HG02798 (cell line): Measurements from ENCODE around the gene URI1.
"Not testable (repeated sequence)": the region's sequence is repeated elsewhere in the genome, so short reads cannot be mapped to it uniquely, and the experiment has no call there.

Experiments
- ATAC-seq: cut with Tn5 transposase; IDR thresholded peaks from one replicate; pipeline ENCODE4 v1.9.1; 2021; ENCODE audit warnings: mild to moderate bottlenecking; ENCODE audit not compliant: unreplicated experiment, poor library complexity

URI1 gene

DNA sequence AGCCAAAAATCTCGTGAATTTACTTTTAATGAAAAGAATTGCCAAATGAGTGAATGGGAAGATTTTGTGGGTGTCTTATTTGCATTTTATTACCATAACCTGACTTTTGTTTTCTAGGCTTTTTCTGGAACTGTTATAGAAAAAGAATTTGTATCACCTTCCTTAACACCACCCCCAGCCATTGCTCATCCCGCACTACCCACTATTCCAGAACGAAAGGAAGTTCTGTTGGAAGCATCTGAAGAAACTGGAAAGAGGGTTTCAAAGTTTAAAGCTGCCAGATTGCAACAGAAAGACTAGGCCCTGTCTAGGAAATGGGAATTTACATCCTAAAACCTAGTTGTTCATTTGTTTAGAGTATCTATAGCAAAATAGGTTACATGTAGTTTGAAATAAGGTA, 72.7 kb downstream of the URI1 start:
- ATAC-seq, result no peak

DNA sequence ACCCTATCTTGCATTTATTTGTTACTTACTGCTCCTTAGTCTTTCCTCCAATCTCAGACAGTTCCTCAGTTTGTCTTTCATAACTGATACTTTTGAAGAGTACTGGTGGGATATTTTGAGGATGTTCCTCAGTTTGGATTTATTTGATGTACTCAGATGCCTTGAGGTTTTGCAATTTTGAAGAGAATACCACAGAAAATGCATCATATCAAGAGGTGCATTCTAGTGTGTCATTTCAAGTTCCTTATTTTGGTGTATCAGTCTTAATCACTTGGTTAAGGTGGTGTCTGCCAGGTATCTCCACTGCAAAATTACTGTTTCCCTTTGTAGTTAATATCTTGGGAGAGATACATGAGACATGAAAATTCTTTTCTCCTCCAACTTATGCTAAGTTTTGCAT, 75.1 kb downstream of the URI1 start:
- no peak for ATAC-seq

DNA sequence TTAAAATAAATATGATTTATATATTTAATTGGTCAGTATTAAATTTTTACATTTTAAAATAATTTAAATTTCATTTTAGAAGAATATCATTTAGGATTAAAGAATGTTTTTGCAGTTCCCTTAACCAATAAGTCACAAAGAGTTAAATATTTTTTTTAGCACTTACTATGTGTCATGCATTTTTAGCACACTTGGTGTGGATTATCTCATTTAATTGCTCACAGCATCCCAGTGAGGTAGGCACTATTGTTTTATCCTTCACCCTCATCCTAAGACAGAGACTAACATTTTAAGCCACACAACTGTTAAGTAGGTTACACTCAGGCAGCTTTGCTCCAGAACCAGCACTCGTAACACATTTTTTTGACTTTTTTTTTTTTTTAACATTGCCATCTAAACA, 78.2 kb downstream of the URI1 start:
- ATAC-seq, result no peak

DNA sequence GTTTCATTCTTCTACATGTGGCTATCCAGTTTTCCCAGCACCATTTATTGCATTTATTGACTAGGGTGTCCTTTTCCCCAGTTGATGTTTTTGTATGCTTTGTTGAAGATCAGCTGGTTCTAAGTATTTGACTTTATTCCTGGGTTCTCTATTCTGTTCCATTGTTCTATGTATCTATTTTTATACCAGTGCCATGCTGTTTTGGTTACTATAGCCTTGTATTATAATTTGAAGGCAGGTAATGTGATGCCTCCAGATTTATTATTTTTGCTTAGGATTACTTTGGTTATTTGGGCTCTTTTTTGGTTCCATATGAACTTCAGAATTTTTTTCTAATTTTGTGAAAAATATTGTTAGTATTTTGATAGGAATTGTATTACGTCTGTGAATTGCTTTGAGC, 80.6 kb downstream of the URI1 start:
- ATAC-seq, result no peak

DNA sequence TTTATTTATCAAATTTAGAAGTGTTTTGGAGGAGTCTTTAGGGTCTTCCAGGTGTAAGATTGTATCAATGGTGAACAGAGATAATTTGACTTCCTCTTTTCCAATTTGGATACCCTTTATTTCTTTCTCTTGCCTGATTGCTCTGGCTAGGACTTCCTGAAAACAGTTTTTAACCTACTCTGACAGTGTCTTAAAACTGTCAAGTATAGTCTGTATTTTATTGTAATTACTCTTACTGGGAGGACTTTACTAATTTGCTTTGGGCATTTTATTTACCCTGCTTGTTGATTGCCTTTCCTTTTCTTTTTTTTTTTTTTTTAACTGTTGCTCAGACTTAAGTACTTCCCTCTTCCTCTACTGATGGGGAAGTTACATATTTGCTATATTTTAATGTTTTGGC, 81.3 kb downstream of the URI1 start:
- no peak for ATAC-seq

DNA sequence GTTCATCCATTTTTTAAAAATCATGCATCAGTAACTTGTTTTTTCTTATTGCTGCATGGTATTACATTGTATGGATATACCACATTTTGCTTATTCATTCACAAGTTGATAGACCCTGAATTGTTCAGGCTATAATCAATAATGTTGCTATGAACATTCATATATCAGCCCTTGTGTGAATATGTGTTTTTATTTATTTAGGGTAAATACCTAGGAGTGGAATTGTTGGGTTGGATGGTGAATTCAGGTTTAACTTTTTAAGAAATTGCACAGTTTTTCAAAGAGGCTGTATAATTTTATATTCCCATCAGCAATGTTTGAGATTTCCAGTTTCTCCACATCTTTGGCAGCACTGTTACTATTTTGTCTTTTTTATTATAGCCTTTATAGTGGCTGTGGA, 82.1 kb downstream of the URI1 start:
- ATAC-seq, result no peak

DNA sequence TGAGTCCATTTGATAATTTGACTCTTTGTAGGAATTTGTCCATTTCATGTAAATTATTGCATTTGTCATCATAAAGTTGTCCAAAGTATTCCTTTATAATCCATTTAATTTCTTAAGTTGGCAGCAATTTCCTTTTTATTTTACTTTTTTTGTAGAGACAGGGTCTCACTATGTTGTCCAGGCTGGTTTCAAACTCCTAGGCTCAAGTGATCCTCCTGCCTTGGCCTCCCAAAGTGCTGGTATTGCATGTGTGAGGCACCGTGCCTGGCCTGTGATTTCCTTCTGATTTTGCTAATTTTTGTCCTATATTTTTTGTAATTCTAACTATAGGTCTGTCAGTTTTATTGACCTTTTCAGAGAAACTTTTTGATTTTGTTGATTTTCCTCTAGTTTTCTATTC, 84.9 kb downstream of the URI1 start:
- no peak for ATAC-seq

DNA sequence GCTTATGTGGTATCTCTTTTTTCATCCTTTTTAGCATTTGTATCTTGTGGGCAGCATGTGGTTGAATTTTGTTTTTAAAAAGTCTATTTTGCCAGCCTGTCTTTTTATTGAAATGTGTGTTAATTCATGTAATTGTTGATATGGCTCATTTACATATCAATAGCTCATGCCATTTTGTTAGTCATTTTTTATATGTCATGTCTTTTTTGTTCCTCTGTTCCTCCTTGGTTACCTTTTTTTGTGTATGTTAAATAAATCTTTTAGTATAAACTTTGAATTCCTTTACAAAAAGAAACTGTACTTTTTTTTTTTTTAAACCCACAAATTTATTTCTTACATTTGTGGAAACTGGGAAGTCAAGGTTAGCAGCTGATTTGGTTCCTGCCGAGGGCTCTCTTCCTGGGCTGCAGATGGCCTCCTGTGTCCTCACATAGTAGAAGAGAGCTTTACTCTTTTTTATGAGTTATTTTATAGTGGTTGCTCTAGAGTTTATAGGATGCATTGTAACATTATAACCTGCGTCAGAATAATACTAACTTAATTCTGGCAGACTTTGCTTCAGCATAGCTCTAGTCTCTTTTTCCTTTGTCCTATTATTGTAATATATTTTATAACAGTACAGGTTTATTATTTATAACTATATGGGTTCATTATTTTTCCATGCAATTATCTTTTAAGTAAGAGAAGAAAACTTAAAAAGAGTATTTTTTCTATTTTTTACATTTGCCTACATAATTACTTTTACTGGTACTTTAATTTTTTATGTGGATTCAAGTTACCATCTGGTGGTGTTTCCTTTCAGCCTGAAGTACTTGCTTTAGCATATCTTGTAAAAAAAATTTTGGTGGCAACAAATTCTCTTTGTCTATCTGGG, 86.3 kb downstream of the URI1 start:
- no peak for ATAC-seq

DNA sequence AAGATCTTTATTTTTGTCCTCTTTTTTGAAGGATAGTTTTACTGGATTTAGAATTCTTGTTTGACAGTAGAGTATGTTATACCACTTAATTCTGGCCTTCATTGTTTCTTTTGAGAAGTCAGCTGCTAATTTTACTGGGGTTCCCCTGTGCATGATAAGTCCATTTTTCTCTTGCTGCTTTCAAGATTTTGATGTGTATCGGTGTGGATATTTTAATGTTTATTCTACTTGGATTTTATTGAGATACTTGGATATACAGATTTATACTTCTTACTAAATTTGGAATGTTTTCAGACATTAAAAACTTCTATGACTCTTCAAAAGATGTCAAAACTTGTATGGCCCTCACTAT, 86.9 kb downstream of the URI1 start:
- ATAC-seq, result no peak

DNA sequence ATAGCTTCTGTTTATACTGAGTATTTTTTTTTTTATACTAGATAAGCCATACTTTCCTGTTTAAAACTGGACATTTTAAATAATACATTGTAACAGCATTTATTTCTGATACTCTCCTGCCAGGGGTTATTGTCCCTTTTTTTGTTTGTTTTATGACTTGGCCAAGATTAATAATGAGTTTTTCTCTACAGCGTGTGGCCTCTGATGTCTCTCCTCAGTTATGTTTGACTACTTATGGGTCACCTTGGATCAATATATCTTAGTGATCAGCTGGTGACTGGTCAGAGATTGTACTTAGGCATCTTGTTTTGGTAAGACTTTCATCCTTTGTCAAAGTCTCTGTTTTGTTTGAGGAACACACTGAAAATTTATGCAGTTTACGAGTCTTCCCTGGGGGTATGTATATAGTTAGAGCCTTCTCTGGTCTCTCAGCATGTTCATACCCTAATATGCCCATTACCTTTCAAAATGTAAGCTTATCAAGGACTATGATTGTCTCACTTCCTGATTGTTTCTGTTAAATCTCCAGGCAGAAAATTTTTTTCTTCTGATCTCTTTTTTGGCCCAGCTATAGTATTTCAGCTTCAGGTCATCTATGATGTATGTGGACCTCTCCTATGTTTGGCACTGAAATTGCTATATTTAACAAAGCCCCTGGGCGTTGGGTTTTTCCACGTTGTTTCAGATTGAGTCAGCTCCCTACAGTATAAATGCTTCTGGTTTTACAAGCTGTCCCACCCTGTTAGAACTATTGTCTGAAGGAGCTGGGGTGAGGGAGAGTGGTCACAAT, 87.9 kb downstream of the URI1 start:
- peak; percentile 79 for ATAC-seq

DNA sequence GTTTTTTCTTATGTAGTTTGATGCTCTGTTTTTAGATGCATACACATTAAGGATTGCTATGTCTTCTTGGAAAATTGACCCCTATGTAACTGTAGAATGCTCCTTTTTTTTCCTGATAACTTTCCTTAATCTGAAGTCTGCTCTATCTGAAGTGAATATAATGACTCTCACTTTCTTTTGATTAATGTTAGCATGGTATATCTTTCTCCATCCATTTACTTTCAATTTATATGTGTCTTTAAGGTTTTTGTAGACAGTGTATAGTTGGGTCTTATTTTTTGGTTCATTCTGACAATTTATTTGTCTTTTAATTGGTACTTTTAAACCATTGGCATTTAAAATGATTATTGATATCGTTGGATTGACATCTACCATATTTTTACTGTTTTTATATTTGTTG, 92.3 kb downstream of the URI1 start:
- ATAC-seq, result no peak

DNA sequence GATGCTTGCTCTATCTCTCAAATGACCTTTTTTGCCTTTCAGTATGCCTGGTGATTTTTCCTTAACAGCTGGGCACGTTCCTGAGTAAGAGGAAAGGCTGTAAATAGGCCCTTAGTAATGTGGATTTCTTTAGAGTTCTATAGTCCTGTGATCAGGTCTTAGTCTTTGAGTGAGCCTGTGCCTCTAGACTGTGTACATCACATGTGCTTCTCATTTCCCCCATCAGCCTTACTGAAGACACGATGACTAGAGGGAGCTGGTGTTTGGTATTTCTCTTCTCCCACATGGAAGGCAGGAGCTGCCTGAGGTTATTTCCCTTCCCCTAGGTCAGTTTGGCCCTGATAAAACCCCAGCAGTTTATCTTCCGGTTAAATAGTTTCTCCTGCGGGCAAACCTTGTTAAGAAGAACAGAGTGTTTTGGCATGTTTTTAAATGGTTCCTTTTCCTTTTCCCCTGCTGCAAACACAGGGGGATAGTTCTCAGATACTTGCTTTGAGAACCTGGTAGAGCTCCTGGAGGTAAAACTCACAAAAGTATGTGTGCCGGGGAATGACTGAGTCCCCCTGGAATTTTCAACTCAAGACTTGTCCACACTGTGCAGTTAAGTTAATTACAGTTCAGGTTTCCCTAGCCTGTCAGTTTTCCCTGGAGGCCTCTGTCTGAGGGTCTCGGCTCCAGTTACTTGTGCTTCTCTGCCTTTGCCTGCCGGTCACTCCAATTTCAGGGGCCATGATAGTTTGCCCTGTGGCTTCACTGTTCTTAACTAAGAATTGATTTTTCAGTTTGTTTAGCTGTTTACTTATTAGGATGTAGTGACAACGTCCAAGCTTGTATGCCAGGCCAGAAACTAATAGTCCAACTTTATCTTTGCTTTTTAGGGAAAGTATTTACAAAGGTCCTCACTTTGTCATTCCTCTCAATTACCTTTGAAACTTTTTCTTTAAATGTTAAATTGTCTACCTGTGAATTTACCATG, 94.4 kb downstream of the URI1 start:
- no peak for ATAC-seq

DNA sequence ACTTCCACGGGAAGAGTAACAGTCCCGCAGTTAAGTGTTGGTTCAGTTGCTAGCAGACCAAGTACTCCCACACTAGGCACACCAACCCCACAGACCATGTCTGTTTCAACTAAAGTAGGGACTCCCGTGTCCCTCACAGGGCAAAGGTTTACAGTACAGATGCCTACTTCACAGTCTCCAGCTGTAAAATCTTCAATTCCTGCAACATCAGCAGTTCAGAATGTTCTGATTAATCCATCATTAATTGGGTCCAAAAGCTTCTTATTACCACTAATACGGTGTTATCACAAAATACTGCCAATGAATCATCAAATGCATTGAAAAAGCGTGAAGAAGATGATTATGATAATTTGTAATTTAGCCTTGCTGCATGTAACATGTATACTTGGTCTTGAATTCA, 95.8 kb downstream of the URI1 start:
- no peak for ATAC-seq

DNA sequence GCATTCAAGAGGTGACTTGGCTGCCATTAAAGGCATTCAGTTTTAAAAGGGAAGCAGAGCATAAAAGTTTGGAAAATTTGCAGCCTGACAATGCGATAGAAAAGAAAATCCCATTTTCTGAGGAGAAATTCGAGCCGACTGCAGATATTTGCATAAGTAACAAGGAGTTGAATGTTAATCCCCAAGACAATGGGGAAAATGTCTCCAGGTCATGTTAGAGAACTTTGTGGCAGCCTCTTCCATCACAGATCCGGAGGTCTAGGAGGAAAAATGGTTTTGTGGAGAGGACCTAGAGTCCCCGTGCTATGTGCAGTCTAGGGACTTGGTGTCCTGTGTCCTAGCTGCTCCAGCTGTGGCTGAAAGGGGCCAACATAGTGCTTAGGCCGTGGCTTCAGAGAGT, 99.9 kb downstream of the URI1 start:
- ATAC-seq, result not testable (repeated sequence)

DNA sequence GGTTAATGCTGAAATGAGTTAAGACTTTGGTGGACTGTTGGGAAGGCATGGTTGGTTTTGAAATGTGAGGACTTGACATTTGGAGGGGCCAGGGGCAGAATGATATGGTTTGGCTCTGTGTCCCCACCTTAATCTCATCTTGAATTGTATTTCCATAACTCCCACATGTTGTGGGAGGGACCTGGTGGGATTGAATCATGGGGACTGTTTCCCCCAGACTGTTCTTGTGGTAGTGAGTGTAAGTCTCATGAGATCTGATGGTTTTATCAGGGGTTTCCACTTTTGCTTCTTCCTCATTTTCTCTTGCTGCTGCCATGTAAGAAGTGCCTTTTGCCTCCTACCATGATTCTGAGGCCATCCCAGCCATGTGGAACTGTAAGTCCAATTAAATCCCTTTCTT, 101.0 kb downstream of the URI1 start:
- ATAC-seq, result not testable (repeated sequence)

DNA sequence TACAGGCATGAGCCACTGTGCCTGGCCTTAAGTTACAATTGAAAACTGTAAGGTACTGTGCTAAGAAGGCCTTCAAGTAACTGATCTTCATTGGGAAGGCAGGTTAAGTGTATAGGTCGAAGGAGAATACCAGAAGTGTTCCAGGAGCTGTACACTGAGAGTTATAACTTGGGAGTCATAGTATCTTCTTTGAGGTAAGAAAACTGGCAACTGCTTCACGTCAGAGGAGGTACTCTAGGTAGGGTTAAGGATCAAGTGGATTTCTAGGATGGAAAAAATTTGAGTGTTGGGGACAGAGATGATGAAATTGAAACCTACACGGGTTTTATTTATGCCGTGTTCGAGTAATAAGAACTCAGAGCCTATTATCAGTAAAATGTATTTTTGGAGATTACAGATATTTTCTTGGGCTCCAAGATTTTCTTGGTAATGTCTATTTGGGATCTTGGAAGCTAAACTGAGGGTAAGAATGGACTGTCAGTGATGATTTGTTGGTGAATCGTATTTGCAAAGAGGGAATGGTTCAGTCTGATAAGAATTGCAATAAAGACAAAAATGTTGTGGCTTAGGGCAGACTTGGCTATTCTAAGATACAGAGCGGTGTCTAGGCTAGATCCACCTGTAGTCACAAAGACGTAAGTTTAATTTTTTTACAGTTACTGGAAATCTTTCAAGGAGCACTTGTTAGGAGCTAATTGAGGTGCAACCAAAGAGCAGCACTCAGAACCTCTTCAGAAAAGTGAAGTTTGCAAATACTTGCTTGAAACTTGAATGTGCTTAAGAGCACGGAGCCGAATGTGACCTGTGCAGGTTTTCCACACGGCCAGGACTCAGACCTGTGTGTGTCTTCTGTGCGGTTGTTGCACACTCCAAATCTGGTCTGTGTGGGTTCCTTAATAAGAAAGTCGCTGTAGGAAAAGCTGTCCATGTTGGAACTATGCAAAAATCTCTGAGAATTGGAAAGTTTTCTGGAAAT, 102.5 kb downstream of the URI1 start:
- ATAC-seq, result no peak

DNA sequence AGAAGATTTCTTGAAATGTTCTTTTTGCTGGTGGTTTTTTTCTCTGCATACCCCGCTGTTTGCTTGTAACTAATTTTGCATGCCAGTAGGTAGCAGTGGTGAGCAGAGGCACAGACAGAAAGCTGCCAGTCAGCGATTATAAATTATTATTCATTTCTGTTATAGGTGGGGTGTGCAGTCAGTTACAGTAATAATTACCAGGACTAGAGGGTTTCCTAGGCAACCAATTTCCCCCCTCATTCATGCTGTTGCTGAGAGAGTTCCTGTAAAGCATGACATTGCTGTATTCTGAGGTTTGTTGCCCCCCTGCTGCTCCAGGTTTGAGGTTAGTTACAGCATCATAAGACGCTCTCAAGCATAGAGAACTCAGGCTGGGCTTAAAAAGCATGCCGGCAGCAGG, 104.5 kb downstream of the URI1 start:
- no peak for ATAC-seq

DNA sequence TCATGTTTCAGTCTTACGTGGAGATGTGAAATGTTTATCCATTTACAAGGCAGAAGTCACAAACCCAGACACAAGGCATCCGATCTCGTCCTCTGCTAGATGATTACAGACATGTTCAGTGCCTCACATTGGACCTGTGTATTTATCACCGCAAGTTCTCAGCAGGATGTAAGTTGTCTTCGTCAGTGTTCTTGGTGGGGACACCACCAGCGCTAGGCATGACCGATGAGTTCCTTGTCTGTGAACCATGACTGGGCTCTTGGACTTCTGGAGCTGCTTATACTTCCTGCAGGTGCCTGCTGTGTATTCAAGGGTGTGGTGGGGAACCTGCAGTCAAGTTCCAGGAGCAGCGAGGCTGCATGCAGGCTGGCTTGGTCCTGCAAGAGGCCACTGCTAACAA, 105.4 kb downstream of the URI1 start:
- ATAC-seq, result no peak

DNA sequence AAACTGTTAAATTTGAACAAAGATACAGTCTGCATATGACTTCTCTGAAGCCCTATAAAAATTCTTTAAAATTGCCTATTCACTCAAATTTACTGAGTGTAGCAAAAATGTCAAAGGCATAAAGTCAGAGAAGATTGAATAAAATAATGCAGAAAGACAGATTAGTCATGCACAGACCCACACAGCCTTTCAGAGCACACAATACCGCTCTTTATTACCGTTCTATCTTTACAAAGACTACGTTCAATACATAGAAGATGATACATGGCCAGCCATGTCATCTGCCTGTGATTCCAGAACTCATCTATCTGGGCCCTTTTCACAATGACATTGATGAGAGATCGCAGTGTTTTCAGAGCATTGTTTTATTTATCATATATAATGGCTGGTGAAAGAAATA, 107.2 kb downstream of the URI1 start:
- no peak for ATAC-seq
